GM12878 (cell line): Measurements from ENCODE around the gene FAM217B. TPM values are rescaled to one million over a fixed set of nuclear protein-coding genes. Genes with fewer than 3 reads are reported as not detected.

Experiments
- ATAC-seq: fragments of 200-7000 bp; cut with Tn5 transposase; 3 replicates; pipeline ENCODE4 v1.9.1; 2020; ENCODE audit warnings: mild to moderate bottlenecking, moderate library complexity
- BruUV-seq: library from RNA; stranded (reverse); fragments of 400-500 nt; replicated peaks from 2 replicates; lab custom pipeline; 2021; lab: Mats Ljungman, UMichigan
- CTCF ChIA-PET: fragments of 300-600 bp; sonication (Branson Sonifier 250); formaldehyde crosslinking; extraction: SDS; loops from one replicate; lab custom pipeline; 2021; ENCODE audit warnings: inconsistent platforms; lab: Yijun Ruan, JAX
- POLR2A ChIA-PET: fragments of 350-600 bp; formaldehyde crosslinking; extraction: SDS; loops from one replicate; lab custom pipeline; 2021; ENCODE audit warnings: inconsistent platforms; lab: Charles Lee
- RAD21 ChIA-PET: fragments of 300-600 bp; sonication (Branson Sonifier 250); formaldehyde crosslinking; loops from one replicate; lab custom pipeline; 2023; ENCODE audit warnings: antibody characterized with exemption; ENCODE audit not compliant: unreplicated experiment; lab: Charles Lee
- SMC1A ChIA-PET: fragments of 300-600 bp; sonication (Branson Sonifier 250); formaldehyde crosslinking; loops from one replicate; lab custom pipeline; 2023; ENCODE audit not compliant: unreplicated experiment, uncharacterized antibody; lab: Charles Lee
- DNase-seq: peaks from one replicate; pipeline ENCODE4 v3.0.0-alpha.2; 2011; ENCODE audit warnings: low read depth, low spot score
- FAIRE-seq: peaks from 3 replicates; lab custom pipeline; 2011; peaks lifted over from hg19 to GRCh38; lab: Jason Lieb, UNC
- H2AFZ ChIP-seq: 2 replicates; pipeline ENCODE4 v1.6.0; 2011; ENCODE audit warnings: low read depth, low read length, control low read depth; ENCODE audit not compliant: control insufficient read depth
- H3K27ac ChIP-seq: 2 replicates; pipeline ENCODE4 v1.5.1; 2011; ENCODE audit warnings: control low read depth; ENCODE audit not compliant: control insufficient read depth, insufficient read depth
- H3K27me3 ChIP-seq, 2 experiments: replicated peaks in 1 of 2; 2 replicates each; pipeline versions ENCODE4 v1.6.0 to v1.6.1; 2011; ENCODE audit warnings: low read length in 1 of 2; ENCODE audit not compliant: control insufficient read depth in 2 of 2, insufficient read depth in 2 of 2
- H3K36me3 ChIP-seq, 2 experiments: 2 replicates each; pipeline ENCODE4 v1.5.1; 2011; ENCODE audit warnings: low read length in 1 of 2; ENCODE audit not compliant: control insufficient read depth in 2 of 2, insufficient read depth in 2 of 2
- H3K4me1 ChIP-seq: 2 replicates; pipeline ENCODE4 v1.6.1; 2011; ENCODE audit warnings: mild to moderate bottlenecking, low read length, moderate library complexity, mixed read lengths; ENCODE audit not compliant: control insufficient read depth, insufficient read depth
- H3K4me2 ChIP-seq: 2 replicates; pipeline ENCODE4 v1.6.0; 2011; ENCODE audit warnings: control low read depth; ENCODE audit not compliant: control insufficient read depth, insufficient read depth
- H3K4me3 ChIP-seq: fragments of 200-600 bp; sonication (generic); 2 replicates; pipeline ENCODE4 v1.5.1; 2016
- H3K79me2 ChIP-seq: 2 replicates; pipeline ENCODE4 v1.6.0; 2011; ENCODE audit warnings: low read length; ENCODE audit not compliant: control insufficient read depth, insufficient read depth
- H3K9ac ChIP-seq: 2 replicates; pipeline ENCODE4 v1.8.0; 2011; ENCODE audit warnings: low read length, control low read depth, mixed read lengths; ENCODE audit not compliant: control insufficient read depth, insufficient read depth
- H3K9me3 ChIP-seq: replicated peaks from 3 replicates; pipeline ENCODE4 v1.5.1; 2011; ENCODE audit warnings: mild to moderate bottlenecking, low read length; ENCODE audit not compliant: control insufficient read depth, insufficient read depth
- H4K20me1 ChIP-seq: 2 replicates; pipeline ENCODE4 v1.6.0; 2011; ENCODE audit not compliant: control insufficient read depth, insufficient read depth
- BMI1 ChIP-seq: fragments of 450-650 bp; IDR thresholded peaks from 2 replicates; pipeline ENCODE4 v1.6.1; 2016; ENCODE audit warnings: mild to moderate bottlenecking, moderate library complexity, borderline replicate concordance
- CREB1 ChIP-seq: IDR thresholded peaks from 2 replicates; pipeline ENCODE4 v1.6.1; 2012; ENCODE audit warnings: low read depth, mild to moderate bottlenecking, inconsistent platforms
- CUX1 ChIP-seq: IDR thresholded peaks from 2 replicates; pipeline ENCODE4 v1.6.1; 2012; ENCODE audit warnings: improper control_type of control experiment, low read depth, low read length; ENCODE audit not compliant: insufficient replicate concordance
- EED ChIP-seq: sonication (generic); IDR thresholded peaks from 2 replicates; pipeline ENCODE4 v1.6.1; 2016; ENCODE audit warnings: antibody characterized with exemption, low read depth
- JUND ChIP-seq: IDR thresholded peaks from 2 replicates; pipeline ENCODE4 v1.6.1; 2012; ENCODE audit warnings: low read depth, mild to moderate bottlenecking, low read length, improper control_type of control experiment, moderate library complexity
- KDM1A ChIP-seq: fragments of 200-600 bp; sonication (generic); IDR thresholded peaks from 2 replicates; pipeline ENCODE4 v1.6.1; 2016; ENCODE audit warnings: borderline replicate concordance
- MAX ChIP-seq: IDR thresholded peaks from 2 replicates; pipeline ENCODE4 v1.6.1; 2012; ENCODE audit warnings: low read depth, low read length, improper control_type of control experiment
- MEF2B ChIP-seq: fragments of 450-650 bp; IDR thresholded peaks from 2 replicates; pipeline ENCODE4 v1.6.1; 2018; ENCODE audit warnings: mild to moderate bottlenecking, moderate library complexity; ENCODE audit not compliant: partially characterized antibody, poor library complexity, severe bottlenecking
- PBX3 ChIP-seq: IDR thresholded peaks from 2 replicates; pipeline ENCODE4 v1.6.1; 2011; ENCODE audit warnings: mild to moderate bottlenecking, low read depth, low read length, moderate library complexity; ENCODE audit not compliant: insufficient replicate concordance
- PKNOX1 ChIP-seq: fragments of 450-650 bp; IDR thresholded peaks from 2 replicates; pipeline ENCODE4 v1.6.1; 2016; ENCODE audit warnings: mild to moderate bottlenecking
- SKIL ChIP-seq: fragments of 450-650 bp; IDR thresholded peaks from 2 replicates; pipeline ENCODE4 v1.6.1; 2017; ENCODE audit warnings: mild to moderate bottlenecking, low read depth, inconsistent platforms; ENCODE audit not compliant: poor library complexity, severe bottlenecking
- SMAD1 ChIP-seq: fragments of 450-650 bp; IDR thresholded peaks from 2 replicates; pipeline ENCODE4 v1.6.1; 2018; ENCODE audit warnings: mild to moderate bottlenecking, low read depth; ENCODE audit not compliant: partially characterized antibody
- SMC3 ChIP-seq: IDR thresholded peaks from 2 replicates; pipeline ENCODE4 v1.6.1; 2011; ENCODE audit warnings: low read length, improper control_type of control experiment, borderline replicate concordance
- WGBS: methylation state at CpG from one replicate; pipeline ENCODE4 v1.1.6; 2016; ENCODE audit warnings: low lambda C conversion rate; ENCODE audit not compliant: insufficient replicate concordance, insufficient coverage; ENCODE audit errors: missing lambda C conversion rate; 5-methylcytosine and 5-hydroxymethylcytosine counted together
- in situ Hi-C: fragments of 300-500 bp; cut with MboI; formaldehyde crosslinking; loops from 9 replicates; pipeline ENCODE4 v1.14.3; 2018; ENCODE audit warnings: mixed read lengths
- intact Hi-C: fragments of 100-400 bp; cut with micrococcal nuclease; formaldehyde crosslinking; loops from one replicate; pipeline ENCODE4 v1.14.2; 2022; ENCODE audit not compliant: unreplicated experiment
- polyA plus RNA-seq, 11 experiments: library from polyadenylated mRNA; depleted of rRNA in 4 of 11; unstranded in 6 of 11; stranded (reverse) in 5 of 11; fragments of >200 nt; fragmentation: Nextera tagmentation in 4 of 11; fragmentation: Illumina TruSeq in 1 of 11; extraction: Ambion mirVana in 4 of 11; extraction: Trizol in 1 of 11; gene quantifications; 1 replicate in 1 of 11; 2 replicates in 10 of 11; pipeline versions ENCODE4 v1.2.1 to v1.2.3, GENCODE V29; 2011 to 2016; ENCODE audit warnings: inconsistent platforms in 2 of 11, missing spikeins in 2 of 11, low read depth in 1 of 11
- total RNA-seq, 4 experiments: library from RNA; depleted of rRNA in 3 of 4; stranded (reverse); fragments of >200 nt in 3 of 4; fragmentation: Illumina TruSeq in 1 of 4; extraction: Trizol in 1 of 4; gene quantifications; 2 replicates each; pipeline versions ENCODE4 v1.2.1 to v1.2.3, GENCODE V29; 2013 to 2021

Gene FAM217B
- total and polyA plus RNA-seq, 10 of the 15 experiments (the other 5 are each of a cell fraction or from before 2014, with no cell fraction given) = 6.3 to 18.3 (median 10.6) TPM

- TF ChIP-seq PBX3 (no peak), MAX (peak; percentile 3; the same call in 1 of the 2 replicates), KDM1A (no peak), JUND (no peak), MEF2B (peak; percentile 15), EED (no peak), SKIL (no peak)
These were observed 736 bp downstream of the FAM217B start (continued) for GRCh38 chr20:59940956-59941294.

GRCh38 chr20:59942245-59942644, 2.1 kb downstream of the FAM217B start:
- no peak overlapping the region for H3K27ac ChIP-seq
- in situ Hi-C loops (no loop called here), intact Hi-C loops (loop anchor here (10.0 kb wide), 1 partner anchor 113 kb away; no protein-coding TSS in a partner anchor)
- 100% methylated on average over 2 of the region's 2 CpGs for WGBS
- CTCF ChIA-PET = interaction anchor here (0.9 to 9.5 kb wide), 2 partner anchors 8 to 116 kb away, joined by 3 to 173 read pairs; no protein-coding TSS in a partner anchor
- H3K79me2 ChIP-seq = peaks cover 14% of the 10 kb centered on the region
- H3K9ac ChIP-seq = no peak overlapping the region
- peak overlapping the region; percentile 97; the same call in 1 of the 2 replicates for H3K4me2 ChIP-seq
- POLR2A ChIA-PET = no interaction called here
- H3K36me3 ChIP-seq = peaks cover 0 to 1% of the 10 kb centered on the region in 2 experiments; a peak in 1 of 4 replicates
- H2AFZ ChIP-seq = no peak overlapping the region
- no peak for DNase-seq
- SMC1A ChIA-PET = no interaction called here
- FAIRE-seq = no peak
- no peaks in the 10 kb centered on the region for H3K9me3 ChIP-seq
- H3K4me1 ChIP-seq = peaks cover 10% of the 10 kb centered on the region
- H4K20me1 ChIP-seq = no peaks in the 10 kb centered on the region
- H3K4me3 ChIP-seq = no peak overlapping the region
- no TSS peak for BruUV-seq
- RAD21 ChIA-PET = no interaction called here
- no peak for ATAC-seq
- no peaks in the 10 kb centered on the region for H3K27me3 ChIP-seq
- TF ChIP-seq SMC3 = no peak
- no peak for TF ChIP-seq SMAD1
- no peak for TF ChIP-seq CUX1
- TF ChIP-seq CREB1 = no peak
- TF ChIP-seq BMI1 = no peak
- TF ChIP-seq PKNOX1 = no peak
